PC-3 (cell line): Measurements from ENCODE around the gene NLRP6. TPM values are rescaled to one million over a fixed set of nuclear protein-coding genes. Genes with fewer than 3 reads are reported as not detected.

Experiments
- ATAC-seq: fragments of 200-7000 bp; cut with Tn5 transposase; 2 replicates; pipeline ENCODE4 v1.9.1; 2020; ENCODE audit warnings: mild to moderate bottlenecking, moderate library complexity
- BruUV-seq: library from RNA; stranded (reverse); fragments of 400-500 nt; replicated peaks from 2 replicates; lab custom pipeline; 2021; lab: Mats Ljungman, UMichigan
- CTCF ChIA-PET: fragments of 300-600 bp; sonication (Branson Sonifier 250); formaldehyde crosslinking; loops from one replicate; lab custom pipeline; 2022; ENCODE audit warnings: antibody characterized with exemption; lab: Charles Lee
- POLR2A ChIA-PET: fragments of 300-600 bp; sonication (Branson Sonifier 250); formaldehyde crosslinking; loops from one replicate; lab custom pipeline; 2022; ENCODE audit warnings: antibody characterized with exemption; ENCODE audit not compliant: unreplicated experiment; lab: Charles Lee
- DNase-seq: peaks from one replicate; pipeline ENCODE4 v3.0.0-alpha.2; 2015
- H2AFZ ChIP-seq: fragments of 300-600 bp; sonication (generic); 2 replicates; pipeline ENCODE4 v1.6.0; 2016; ENCODE audit warnings: antibody characterized with exemption, low read length
- H3F3A ChIP-seq: fragments of 300-600 bp; sonication (generic); one replicate; pipeline ENCODE4 v1.6.0; 2017; ENCODE audit warnings: antibody characterized with exemption, low read length, control low read depth, mild to moderate bottlenecking; ENCODE audit not compliant: unreplicated experiment
- H3K27ac ChIP-seq: fragments of 300-600 bp; sonication (generic); 2 replicates; pipeline ENCODE4 v1.5.1; 2016; ENCODE audit warnings: mild to moderate bottlenecking, low read length
- H3K27me3 ChIP-seq: fragments of 300-600 bp; sonication (generic); 2 replicates; pipeline ENCODE4 v1.6.1; 2016; ENCODE audit warnings: low read length, mixed read lengths
- H3K36me3 ChIP-seq: fragments of 300-600 bp; sonication (generic); 2 replicates; pipeline ENCODE4 v1.6.1; 2016; ENCODE audit warnings: low read depth, mixed run types, low read length, mixed read lengths
- H3K4me1 ChIP-seq: fragments of 300-600 bp; sonication (generic); 2 replicates; pipeline ENCODE4 v1.5.1; 2016; ENCODE audit warnings: low read length; ENCODE audit not compliant: insufficient read depth
- H3K4me2 ChIP-seq: fragments of 300-600 bp; sonication (generic); 2 replicates; pipeline ENCODE4 v1.6.0; 2016; ENCODE audit warnings: low read length
- H3K4me3 ChIP-seq: fragments of 300-600 bp; sonication (generic); 2 replicates; pipeline ENCODE4 v1.5.1; 2016; ENCODE audit warnings: mild to moderate bottlenecking, low read length, mixed read lengths
- H3K79me2 ChIP-seq: fragments of 300-600 bp; sonication (generic); 2 replicates; pipeline ENCODE4 v1.6.1; 2017; ENCODE audit warnings: low read length, mixed read lengths
- H3K9ac ChIP-seq: fragments of 300-600 bp; sonication (generic); 2 replicates; pipeline ENCODE4 v1.6.0; 2016; ENCODE audit warnings: mild to moderate bottlenecking, low read length
- H3K9me2 ChIP-seq: fragments of 300-600 bp; sonication (generic); replicated peaks from 2 replicates; pipeline ENCODE4 v1.6.1; 2016; ENCODE audit warnings: mixed run types, low read length, mixed read lengths
- H3K9me3 ChIP-seq: fragments of 300-600 bp; sonication (generic); 2 replicates; pipeline ENCODE4 v1.6.1; 2016; ENCODE audit warnings: low read length, mixed read lengths
- H4K20me1 ChIP-seq: fragments of 300-600 bp; sonication (generic); 2 replicates; pipeline ENCODE4 v1.6.1; 2016; ENCODE audit warnings: low read length, mixed read lengths
- EZH2 ChIP-seq: fragments of 300-600 bp; sonication (generic); IDR thresholded peaks from one replicate; pipeline ENCODE4 v1.6.1; 2017; ENCODE audit warnings: antibody characterized with exemption, mild to moderate bottlenecking, low read length; ENCODE audit not compliant: unreplicated experiment
- EZH2phosphoT487 ChIP-seq: fragments of 300-600 bp; sonication (generic); IDR thresholded peaks from 2 replicates; pipeline ENCODE4 v1.6.1; 2018; ENCODE audit warnings: mild to moderate bottlenecking, antibody characterized with exemption, low read length, borderline replicate concordance
- intact Hi-C: fragments of 100-400 bp; cut with micrococcal nuclease; formaldehyde crosslinking; loops from 2 replicates; pipeline ENCODE4 v1.9.0; 2023
- total RNA-seq: library from RNA; depleted of rRNA; stranded (reverse); fragments of >200 nt; gene quantifications from 2 replicates; pipeline ENCODE4 v1.2.3, GENCODE V29; 2014
- TF ChIP-seq, protein P1 (sequence below): fragments of 300-600 bp; sonication (generic); conservative IDR thresholded peaks from 2 replicates; pipeline ENCODE4 v1.5.1; 2017; ENCODE audit warnings: antibody characterized with exemption, low read depth, mild to moderate bottlenecking, low read length

The NLRP6 gene
- total RNA-seq, 1 experiment from 2014 or later, result not detected

DNA sequence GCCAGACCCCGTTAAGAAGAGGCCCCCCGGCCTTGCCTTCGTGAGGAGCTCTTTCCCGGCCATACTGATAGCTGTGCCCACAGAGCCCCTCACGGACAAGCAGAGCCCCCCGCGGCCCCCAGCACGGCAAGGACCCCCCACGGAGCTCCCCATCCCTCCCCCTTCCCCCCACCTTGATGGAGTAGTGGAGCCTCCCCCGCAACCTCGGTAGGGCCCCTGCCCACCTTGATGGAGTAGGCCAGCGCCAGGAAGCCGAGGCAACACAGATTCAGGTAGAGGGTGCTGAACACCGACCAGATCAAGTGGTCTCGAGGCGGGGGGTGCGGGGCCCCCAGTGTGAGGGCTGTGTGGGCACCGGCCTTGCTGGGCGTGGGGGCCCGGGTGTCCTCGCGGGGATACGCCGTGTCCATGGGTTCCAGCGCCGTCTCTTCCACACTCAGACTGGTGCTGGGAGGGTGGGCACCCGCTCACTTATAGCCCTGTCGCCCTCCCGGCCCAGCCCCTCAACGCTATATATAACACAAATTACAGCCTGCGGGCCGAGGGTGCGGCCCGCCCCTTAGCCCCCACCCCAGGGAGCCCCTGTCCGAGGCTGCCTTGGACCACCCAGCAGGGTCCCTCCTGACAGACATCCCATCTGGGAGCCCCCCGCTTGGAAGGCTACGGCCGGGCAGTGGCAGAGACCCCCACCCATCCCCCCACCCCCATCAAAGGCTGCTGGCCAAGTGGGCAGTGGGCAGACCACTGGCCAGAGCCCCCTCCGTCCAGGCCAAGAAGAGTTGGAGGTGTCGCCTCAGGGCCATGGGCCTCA lies 21.1 kb downstream of the NLRP6 start, which contains the start of gene IFITM5:
IFITM5 (minus strand) TSS at position 446 of the 811 bp plus-strand sequence; CDS start at position 410, 36 bp downstream.
- H3K27me3 ChIP-seq, result no peaks in the 10 kb centered on the region
- H3K36me3 ChIP-seq, result no peaks in the 10 kb centered on the region
- H3K4me1 ChIP-seq, result no peaks in the 10 kb centered on the region
- no peak within 1 kb of the TSS for H3K9ac ChIP-seq
- ChIA-PET POLR2A (no interaction called here), CTCF (no interaction called here)
- intact Hi-C loops, result no loop called here
- H4K20me1 ChIP-seq, result no peaks in the 10 kb centered on the region
- H3K27ac ChIP-seq, result no peak within 1 kb of the TSS
- H3K9me3 ChIP-seq, result no peaks in the 10 kb centered on the region
- no peaks in the 10 kb centered on the region for H3K9me2 ChIP-seq
- TF ChIP-seq EZH2 (no peak), EZH2phosphoT487 (no peak)
- TF ChIP-seq, protein P1, sequence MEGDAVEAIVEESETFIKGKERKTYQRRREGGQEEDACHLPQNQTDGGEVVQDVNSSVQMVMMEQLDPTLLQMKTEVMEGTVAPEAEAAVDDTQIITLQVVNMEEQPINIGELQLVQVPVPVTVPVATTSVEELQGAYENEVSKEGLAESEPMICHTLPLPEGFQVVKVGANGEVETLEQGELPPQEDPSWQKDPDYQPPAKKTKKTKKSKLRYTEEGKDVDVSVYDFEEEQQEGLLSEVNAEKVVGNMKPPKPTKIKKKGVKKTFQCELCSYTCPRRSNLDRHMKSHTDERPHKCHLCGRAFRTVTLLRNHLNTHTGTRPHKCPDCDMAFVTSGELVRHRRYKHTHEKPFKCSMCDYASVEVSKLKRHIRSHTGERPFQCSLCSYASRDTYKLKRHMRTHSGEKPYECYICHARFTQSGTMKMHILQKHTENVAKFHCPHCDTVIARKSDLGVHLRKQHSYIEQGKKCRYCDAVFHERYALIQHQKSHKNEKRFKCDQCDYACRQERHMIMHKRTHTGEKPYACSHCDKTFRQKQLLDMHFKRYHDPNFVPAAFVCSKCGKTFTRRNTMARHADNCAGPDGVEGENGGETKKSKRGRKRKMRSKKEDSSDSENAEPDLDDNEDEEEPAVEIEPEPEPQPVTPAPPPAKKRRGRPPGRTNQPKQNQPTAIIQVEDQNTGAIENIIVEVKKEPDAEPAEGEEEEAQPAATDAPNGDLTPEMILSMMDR, result no peak
- no peak for DNase-seq
- ATAC-seq, result no peak
- no peak within 1 kb of the TSS for H3K4me3 ChIP-seq
- no peak within 1 kb of the TSS for H2AFZ ChIP-seq
- no peaks in the 10 kb centered on the region for H3F3A ChIP-seq
- no peaks in the 10 kb centered on the region for H3K79me2 ChIP-seq
- BruUV-seq, result no TSS peak
- no peak within 1 kb of the TSS for H3K4me2 ChIP-seq

DNA sequence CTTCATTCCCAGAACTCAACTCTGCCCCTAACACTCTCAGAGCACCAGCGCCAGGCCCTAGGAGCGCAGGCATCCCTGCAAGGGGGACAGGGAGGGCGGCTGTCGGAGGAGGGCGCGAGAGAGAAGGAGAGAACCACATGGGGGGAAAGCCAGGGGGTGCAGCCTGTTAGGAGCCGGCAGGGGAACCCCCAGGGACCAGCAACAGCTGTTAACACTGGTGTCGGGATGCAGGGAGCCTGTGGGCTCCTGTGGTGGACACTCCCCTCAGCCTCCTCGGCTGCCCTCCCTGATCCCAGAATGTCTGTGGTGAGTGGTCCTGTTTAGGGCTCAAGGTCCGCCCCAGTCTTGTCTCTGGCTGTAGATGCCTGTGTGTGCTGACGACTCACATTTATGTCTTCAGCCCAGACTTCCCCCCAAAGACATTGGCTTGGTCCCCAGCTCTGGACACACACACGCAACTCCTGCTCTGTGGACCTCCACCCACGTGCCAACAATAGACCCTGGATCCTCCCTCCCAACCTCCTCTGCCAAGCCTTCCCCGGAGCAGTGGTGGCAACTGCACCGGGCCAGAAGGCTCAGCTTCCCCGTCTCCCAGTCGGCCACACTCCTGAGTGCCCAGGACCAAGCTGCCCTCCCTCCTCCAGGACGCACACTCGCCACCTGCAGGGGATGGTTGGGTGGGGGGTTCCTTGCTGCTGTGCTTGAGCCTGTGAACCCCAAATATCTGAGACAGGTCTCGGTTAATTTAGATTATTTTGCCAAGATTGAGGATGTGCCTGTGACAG lies 21.9 kb downstream of the NLRP6 start:
- Histone ChIP-seq H3K79me2 (no peaks in the 10 kb centered on the region), H2AFZ (no peak overlapping the region), H3K9me3 (no peaks in the 10 kb centered on the region), H3K9ac (no peak overlapping the region), H3K9me2 (no peaks in the 10 kb centered on the region), H4K20me1 (no peaks in the 10 kb centered on the region), H3K27me3 (no peaks in the 10 kb centered on the region), H3K4me1 (no peaks in the 10 kb centered on the region), H3K27ac (no peak overlapping the region), H3K36me3 (no peaks in the 10 kb centered on the region), H3F3A (no peaks in the 10 kb centered on the region), H3K4me2 (no peak overlapping the region), H3K4me3 (no peak overlapping the region)
- POLR2A ChIA-PET, result interaction anchor here (0.5 kb wide), 1 partner anchor 70 kb away, joined by 3 read pairs; no protein-coding TSS in a partner anchor
- no TSS peak for BruUV-seq
- ATAC-seq (no peak; the same call in 1 of the 2 replicates), DNase-seq (no peak)
- TF ChIP-seq EZH2phosphoT487 (no peak), EZH2 (no peak)
- TF ChIP-seq, protein P1, result no peak
- intact Hi-C loops, result loop anchor here (10.0 kb wide), 1 partner anchor 145 kb away; the partner anchor contains the start of gene ANO9
- CTCF ChIA-PET, result no interaction called here
